Neural crest cell (in vitro differentiated cells): ENCODE results near the gene TCF7L2. TPM values are rescaled to one million over a fixed set of nuclear protein-coding genes. Genes with fewer than 3 reads are reported as not detected.

Source experiments
- DNase-seq: peaks from one replicate; pipeline ENCODE4 v3.0.0; 2021; ENCODE audit warnings: low read depth, mixed read lengths, low spot score
- H3K27ac Mint-ChIP-seq: one replicate; pipeline ENCODE4 v1.8.0; 2021; ENCODE audit warnings: mild to moderate bottlenecking, mixed read lengths; ENCODE audit not compliant: unreplicated experiment
- H3K27me3 Mint-ChIP-seq: 2 replicates; pipeline ENCODE4 v1.8.0; 2021; ENCODE audit warnings: low read depth, mild to moderate bottlenecking, mixed read lengths
- H3K36me3 Mint-ChIP-seq: 2 replicates; pipeline ENCODE4 v1.8.0; 2021; ENCODE audit warnings: low read depth, mild to moderate bottlenecking, mixed read lengths
- H3K4me1 Mint-ChIP-seq: 2 replicates; pipeline ENCODE4 v1.8.0; 2021; ENCODE audit warnings: mixed read lengths
- H3K4me3 Mint-ChIP-seq: one replicate; pipeline ENCODE4 v1.8.0; 2021; ENCODE audit warnings: mild to moderate bottlenecking, mixed read lengths
- H3K9me3 Mint-ChIP-seq: 2 replicates; pipeline ENCODE4 v1.8.0; 2021; ENCODE audit warnings: mixed read lengths
- total RNA-seq: library from RNA; stranded (reverse); gene quantifications from 2 replicates; pipeline ENCODE4 v1.2.1, GENCODE V29; 2021
- TF ChIP-seq, protein P1 (sequence below): fragments of 200-600 bp; sonication (generic); conservative IDR thresholded peaks from 2 replicates; pipeline ENCODE4 v1.5.0; 2021; ENCODE audit warnings: antibody characterized with exemption, mild to moderate bottlenecking

The TCF7L2 gene
- total RNA-seq, 1 donor from 2014 or later, result 34.8 TPM

DNA sequence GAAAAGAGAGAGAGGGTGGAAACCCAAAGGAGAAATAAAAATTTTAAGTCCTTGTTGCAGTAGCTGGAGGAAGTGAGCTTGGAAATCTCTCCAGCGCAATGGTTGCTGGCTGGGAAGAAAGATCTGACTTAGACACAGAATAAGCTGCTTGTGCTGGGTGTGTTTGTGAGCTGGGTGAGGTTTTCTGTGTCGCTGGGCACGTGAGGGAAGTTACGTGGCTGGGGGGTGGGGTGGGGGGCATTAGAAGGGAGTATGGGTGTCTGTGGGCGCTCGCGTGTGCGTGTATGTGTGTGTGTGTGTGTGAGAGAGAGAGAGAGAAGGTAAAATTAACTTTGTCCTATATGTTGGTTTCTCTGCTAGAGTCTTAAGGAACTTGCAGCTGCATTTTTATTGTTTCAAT, 11.6 kb downstream of the TCF7L2 start:
- peak overlapping the region; percentile 82 for H3K27ac Mint-ChIP-seq
- H3K27me3 Mint-ChIP-seq, result no peaks in the 10 kb centered on the region
- peaks cover 79% of the 10 kb centered on the region for H3K4me1 Mint-ChIP-seq
- DNase-seq, result no peak
- H3K9me3 Mint-ChIP-seq, result no peaks in the 10 kb centered on the region
- H3K4me3 Mint-ChIP-seq, result peak overlapping the region; percentile 17
- peaks cover 19% of the 10 kb centered on the region for H3K36me3 Mint-ChIP-seq
- TF ChIP-seq, protein P1, sequence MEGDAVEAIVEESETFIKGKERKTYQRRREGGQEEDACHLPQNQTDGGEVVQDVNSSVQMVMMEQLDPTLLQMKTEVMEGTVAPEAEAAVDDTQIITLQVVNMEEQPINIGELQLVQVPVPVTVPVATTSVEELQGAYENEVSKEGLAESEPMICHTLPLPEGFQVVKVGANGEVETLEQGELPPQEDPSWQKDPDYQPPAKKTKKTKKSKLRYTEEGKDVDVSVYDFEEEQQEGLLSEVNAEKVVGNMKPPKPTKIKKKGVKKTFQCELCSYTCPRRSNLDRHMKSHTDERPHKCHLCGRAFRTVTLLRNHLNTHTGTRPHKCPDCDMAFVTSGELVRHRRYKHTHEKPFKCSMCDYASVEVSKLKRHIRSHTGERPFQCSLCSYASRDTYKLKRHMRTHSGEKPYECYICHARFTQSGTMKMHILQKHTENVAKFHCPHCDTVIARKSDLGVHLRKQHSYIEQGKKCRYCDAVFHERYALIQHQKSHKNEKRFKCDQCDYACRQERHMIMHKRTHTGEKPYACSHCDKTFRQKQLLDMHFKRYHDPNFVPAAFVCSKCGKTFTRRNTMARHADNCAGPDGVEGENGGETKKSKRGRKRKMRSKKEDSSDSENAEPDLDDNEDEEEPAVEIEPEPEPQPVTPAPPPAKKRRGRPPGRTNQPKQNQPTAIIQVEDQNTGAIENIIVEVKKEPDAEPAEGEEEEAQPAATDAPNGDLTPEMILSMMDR, result no peak

DNA sequence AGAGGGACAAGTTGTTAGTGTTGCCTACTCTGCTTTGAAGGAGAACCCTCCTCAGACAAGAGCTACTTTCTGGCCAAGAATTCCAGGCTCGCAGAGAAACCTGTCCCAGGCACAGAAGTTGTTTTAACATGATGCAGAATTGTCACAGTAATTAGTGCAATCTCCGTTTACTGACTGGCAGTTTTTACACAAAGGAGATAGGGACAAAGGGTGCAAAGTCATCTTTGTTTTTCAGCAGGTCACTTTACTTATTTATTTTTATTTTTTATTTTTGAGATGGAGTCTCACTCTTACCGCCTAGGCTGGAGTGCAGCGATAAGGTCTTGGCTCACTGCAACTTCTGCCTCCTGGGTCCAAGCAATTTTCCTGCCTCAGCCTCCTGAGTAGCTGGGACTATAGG, 12.3 kb downstream of the TCF7L2 start:
- no peak overlapping the region for H3K4me3 Mint-ChIP-seq
- no peak for DNase-seq
- H3K4me1 Mint-ChIP-seq, result peaks cover 79% of the 10 kb centered on the region
- H3K9me3 Mint-ChIP-seq, result no peaks in the 10 kb centered on the region
- peaks cover 19% of the 10 kb centered on the region for H3K36me3 Mint-ChIP-seq
- TF ChIP-seq, protein P1, result no peak
- H3K27ac Mint-ChIP-seq, result no peak overlapping the region
- H3K27me3 Mint-ChIP-seq, result no peaks in the 10 kb centered on the region

DNA sequence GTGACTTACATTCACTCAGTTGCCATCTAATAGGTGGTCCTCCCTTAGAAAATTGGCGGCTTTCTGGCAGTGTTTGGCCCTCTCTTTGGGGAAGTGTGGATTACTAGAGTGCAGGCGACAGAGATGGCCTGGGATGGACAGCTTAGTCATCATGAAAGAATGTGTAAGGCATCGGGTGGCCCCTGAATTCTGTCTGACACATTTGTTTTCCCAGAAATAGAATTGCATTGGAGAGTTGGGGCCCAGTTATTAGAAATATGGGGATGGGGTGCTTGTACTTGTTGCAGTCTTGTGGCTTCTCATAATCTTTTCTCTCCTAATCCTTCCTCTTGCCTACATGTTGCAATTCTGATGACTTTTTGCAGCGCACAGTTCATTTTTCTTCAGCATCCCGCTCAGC, 13.8 kb downstream of the TCF7L2 start:
- TF ChIP-seq, protein P1, result no peak
- peak overlapping the region; percentile 2 for H3K27ac Mint-ChIP-seq
- H3K27me3 Mint-ChIP-seq, result no peaks in the 10 kb centered on the region
- no peak for DNase-seq
- peaks cover 19% of the 10 kb centered on the region for H3K36me3 Mint-ChIP-seq
- peaks cover 65% of the 10 kb centered on the region for H3K4me1 Mint-ChIP-seq
- no peak overlapping the region for H3K4me3 Mint-ChIP-seq
- H3K9me3 Mint-ChIP-seq, result no peaks in the 10 kb centered on the region

DNA sequence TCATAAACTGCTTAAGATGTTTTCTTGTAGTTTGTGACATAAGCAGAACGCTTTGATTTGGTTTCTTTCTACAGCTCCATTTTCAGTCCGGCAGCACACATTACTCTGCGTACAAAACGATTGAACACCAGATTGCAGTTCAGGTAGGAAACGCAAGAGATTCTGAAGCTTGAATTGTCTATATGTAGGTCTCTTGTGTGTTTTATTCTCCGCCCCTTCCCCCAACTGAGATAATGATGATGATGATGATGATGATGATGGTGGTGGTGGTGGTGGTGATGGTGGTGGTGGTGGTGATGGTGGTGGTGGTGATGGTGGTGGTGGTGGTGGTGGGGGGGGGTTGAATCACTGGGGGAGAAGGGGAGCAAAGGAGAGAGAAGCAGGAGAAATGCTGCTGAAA, 14.4 kb downstream of the TCF7L2 start:
- H3K9me3 Mint-ChIP-seq, result no peaks in the 10 kb centered on the region
- peaks cover 59% of the 10 kb centered on the region for H3K4me1 Mint-ChIP-seq
- no peak for DNase-seq
- peaks cover 25% of the 10 kb centered on the region for H3K36me3 Mint-ChIP-seq
- H3K27me3 Mint-ChIP-seq, result no peaks in the 10 kb centered on the region
- H3K27ac Mint-ChIP-seq, result no peak overlapping the region
- TF ChIP-seq, protein P1, result no peak
- H3K4me3 Mint-ChIP-seq, result no peak overlapping the region

DNA sequence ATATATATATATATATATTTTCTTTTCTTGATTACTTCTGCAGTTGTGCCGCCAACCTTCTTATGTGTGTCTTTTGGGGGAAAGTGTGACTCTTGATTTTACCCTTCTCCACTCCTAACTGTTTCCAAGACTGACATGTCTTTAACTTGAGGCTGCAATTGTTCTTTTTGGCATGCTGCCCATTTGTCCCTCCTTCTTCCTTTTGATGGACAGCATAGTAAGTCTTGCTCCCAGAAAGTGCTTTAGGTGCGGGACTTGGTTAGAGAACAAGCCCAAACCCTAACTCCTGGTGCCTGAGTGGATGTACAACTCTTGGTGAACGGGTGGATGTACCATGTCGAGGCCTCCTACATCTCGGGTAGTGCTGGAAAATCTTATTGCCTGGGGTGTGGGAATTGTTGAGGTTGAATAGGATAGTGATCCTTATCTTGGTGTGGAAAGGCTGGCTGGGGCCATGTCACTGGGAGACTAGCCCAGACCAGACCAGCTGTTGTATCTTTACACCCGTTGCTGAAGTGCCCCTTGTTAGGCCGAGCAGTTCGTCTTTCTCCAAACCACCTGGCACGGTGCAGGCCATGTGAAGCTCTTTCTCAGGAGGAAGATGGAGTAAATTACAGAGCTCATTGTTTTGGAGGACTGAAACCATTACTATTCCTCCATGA, 16.3 kb downstream of the TCF7L2 start:
- Mint-ChIP-seq H3K36me3 (peaks cover 22% of the 10 kb centered on the region), H3K4me1 (peaks cover 45% of the 10 kb centered on the region), H3K27ac (no peak overlapping the region), H3K27me3 (no peaks in the 10 kb centered on the region), H3K9me3 (no peaks in the 10 kb centered on the region), H3K4me3 (no peak overlapping the region)
- DNase-seq, result no peak
- TF ChIP-seq, protein P1, result no peak
